HG02623 (cell line): ENCODE results near the gene DPY19L3.
"Not testable (repeated sequence)": the region's sequence is repeated elsewhere in the genome, so short reads cannot be mapped to it uniquely, and the experiment has no call there.

Experiments used
- ATAC-seq: cut with Tn5 transposase; IDR thresholded peaks from one replicate; pipeline ENCODE4 v1.9.1; 2021; ENCODE audit warnings: moderate library complexity; ENCODE audit not compliant: unreplicated experiment

DPY19L3 gene, protein sequence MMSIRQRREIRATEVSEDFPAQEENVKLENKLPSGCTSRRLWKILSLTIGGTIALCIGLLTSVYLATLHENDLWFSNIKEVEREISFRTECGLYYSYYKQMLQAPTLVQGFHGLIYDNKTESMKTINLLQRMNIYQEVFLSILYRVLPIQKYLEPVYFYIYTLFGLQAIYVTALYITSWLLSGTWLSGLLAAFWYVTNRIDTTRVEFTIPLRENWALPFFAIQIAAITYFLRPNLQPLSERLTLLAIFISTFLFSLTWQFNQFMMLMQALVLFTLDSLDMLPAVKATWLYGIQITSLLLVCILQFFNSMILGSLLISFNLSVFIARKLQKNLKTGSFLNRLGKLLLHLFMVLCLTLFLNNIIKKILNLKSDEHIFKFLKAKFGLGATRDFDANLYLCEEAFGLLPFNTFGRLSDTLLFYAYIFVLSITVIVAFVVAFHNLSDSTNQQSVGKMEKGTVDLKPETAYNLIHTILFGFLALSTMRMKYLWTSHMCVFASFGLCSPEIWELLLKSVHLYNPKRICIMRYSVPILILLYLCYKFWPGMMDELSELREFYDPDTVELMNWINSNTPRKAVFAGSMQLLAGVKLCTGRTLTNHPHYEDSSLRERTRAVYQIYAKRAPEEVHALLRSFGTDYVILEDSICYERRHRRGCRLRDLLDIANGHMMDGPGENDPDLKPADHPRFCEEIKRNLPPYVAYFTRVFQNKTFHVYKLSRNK

DNA sequence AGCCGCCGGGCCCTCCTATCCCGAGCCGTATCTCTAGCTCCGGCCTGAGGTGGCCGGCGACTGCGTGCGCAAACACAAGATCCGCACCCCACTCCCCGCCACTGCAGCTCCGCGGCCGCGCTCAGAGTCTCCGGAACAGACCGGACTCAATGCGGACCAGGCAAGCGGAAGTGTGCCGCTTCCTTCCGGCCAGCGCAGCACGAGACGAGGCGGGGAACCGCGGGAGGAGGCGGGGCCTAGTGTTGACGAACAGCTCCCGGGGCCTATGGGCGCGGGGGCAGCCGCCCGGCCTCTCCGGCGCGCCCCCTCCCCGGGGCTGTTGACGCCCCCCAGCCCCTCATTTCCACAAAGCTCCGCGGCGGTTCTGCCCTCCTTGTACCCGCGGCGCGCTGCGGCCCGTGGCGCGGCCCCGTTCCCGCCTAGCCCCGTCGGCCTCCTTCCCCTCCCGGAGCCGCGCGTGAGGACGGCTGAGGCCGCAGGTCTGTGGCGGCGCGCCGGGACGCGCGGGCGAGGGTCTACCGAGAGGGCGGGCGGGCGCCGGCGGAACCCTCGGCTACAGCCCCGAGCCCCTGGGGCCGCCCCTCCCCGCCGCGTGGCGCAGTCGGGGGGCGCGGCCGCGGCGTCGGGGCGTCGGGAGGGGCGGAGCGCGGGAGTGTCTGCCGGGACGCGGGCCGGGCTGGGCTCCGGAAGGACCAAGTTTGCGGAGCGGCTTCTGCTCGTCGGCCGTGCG is at the start of gene DPY19L3:
Gene DPY19L3 (plus strand): TSS at position 340 of the 730 bp plus-strand sequence. CDS start 2,484 bp downstream, outside the sequence.
- ATAC-seq = peak; percentile 94

DNA sequence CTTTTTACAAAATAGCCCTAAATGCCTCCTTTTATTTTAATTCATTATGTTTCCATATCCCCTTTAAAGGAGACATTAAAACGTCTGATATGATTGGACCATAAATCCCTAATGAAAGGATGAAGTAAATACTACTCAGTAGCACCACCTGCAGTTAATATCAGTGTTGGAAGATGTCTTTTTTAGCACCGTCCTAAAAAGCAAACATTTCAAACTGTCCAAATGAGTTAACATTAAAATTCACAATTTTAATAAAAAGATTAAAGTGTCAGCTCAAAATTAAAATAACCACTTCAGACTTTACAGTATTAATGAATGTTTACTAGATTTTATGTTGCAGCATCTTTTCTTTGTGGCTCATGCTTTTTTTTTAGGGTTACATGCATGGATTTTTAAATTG is 47.9 kb upstream of the DPY19L3 start:
- no peak for ATAC-seq

DNA sequence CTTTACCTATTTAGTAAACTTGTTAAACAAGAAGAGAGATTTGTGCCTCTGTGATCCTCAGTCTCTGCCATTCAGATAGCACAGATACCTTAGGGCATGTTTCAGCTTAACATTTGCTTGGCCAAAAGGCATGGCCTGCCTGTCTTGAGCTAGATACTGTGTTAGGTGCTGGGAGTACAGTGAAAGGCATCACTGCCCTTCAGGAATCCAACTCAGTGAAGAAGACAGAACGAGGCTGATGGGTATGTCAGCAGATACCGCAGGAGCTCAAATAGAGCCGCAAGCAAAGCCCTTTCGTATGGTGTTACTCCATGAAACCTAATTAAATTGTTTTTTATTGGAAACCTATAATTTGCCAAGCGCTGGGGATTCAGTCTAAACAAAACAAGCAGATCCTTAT is 47.2 kb upstream of the DPY19L3 start:
- ATAC-seq = no peak

DNA sequence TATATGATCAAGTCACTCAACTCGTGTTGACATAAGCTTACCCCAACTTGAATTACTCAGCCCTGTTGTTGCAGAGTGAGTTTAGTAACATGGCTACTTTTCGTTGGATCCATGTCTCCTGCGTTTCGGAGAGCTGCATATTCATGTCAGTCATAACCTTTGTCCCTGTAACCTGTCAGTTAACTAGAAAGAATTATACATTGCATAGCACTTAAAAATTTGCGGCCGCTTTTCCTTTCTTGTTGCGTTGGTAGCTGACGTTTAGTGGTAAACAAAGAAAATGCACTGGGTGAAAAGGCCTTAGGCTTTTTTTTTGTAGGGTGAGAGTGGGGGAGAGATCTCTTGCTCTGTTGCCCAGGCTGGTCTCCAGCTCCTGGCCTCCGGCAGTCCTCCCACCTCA is 46.0 kb upstream of the DPY19L3 start:
- no peak for ATAC-seq

DNA sequence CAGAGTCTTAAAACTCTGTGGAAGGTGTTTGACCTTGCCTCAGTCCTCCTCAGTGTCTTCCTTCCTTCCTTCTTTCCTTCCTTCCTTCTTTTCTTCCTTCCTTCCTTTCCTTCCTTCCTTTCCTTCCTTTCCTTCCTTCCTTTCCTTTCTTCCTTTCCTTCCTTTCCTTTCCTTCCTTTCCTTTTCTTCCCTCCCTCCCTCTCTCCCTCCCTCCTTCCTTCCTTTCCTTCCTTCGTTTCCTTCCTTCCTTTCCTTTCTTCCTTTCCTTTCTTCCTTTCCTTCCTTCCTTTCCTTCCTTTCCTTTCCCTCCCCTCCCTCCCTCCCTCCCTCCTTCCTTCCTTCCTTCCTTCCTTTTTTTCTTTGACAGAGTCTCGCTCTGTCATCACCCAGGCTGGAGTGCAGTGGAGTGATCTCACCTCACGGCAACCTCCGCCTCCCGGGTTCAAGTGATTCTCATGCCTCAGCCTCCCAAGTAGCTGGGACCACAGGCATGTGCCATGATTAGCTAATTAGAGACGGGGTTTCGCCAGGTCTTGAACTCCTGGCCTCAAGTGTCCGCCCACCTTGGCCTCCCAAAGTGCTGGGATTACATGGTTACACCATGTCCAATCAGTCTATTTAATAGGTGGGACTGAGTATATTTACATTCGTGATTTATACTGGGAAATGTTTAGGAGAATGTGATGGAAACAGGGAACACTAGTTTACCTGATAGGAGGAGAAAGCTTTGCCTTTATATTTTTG is 43.8 kb upstream of the DPY19L3 start:
- no peak for ATAC-seq

DNA sequence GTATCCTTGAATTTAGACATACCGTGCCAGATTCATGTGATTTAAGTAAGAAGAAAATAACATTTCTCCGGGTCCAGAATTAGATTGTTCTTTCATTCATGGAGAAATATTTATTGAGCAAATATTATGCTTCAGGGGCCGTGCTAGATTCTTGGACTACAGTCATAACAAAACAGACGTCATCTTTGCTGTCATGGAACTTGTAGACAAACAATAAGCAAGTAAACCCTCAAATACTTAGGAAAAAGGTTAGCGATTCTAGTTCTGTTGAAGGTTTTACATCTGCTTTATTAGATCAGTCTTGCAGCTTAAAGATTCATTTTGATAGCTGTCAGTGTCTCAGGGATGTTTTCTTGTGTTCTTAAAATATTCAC is 43.3 kb upstream of the DPY19L3 start:
- no peak for ATAC-seq

DNA sequence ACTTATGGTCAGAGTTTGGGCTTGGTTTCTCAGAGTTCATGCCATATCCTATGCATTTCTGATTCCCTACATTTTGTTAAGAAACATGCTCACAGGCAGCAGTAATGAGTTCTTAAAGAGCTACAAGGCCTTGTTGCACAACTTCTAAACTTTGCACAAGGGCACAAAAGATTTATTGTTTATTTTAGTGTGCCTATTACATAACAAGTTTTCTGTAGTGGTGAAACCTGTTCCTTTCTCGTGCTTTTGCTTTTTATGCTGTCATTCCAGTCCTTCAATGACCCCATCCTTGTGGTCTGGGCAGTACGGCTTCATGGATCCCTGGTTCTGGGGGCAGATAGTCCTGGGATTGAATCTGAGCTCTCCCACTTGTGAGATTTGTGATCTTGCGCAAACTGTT is 42.4 kb upstream of the DPY19L3 start:
- no peak for ATAC-seq

DNA sequence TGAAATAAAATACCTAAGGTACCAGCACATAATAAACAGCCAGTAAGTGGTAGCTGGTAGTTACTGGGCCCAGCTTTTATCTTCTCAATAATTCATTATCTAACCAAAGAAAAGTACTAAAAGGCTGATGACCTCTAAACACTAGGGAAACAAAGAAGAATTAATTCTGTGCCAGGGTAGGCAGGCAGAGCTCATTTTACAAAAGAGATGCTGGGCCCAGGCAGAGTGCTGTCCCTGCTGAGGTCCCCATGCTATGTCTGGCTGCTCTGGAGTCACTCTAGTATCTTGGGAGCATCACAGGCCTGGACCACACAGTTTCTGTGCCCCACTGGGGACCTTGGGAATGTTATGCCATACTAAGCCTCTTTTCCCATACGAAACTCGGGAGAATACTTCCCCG is 41.9 kb upstream of the DPY19L3 start:
- no peak for ATAC-seq

DNA sequence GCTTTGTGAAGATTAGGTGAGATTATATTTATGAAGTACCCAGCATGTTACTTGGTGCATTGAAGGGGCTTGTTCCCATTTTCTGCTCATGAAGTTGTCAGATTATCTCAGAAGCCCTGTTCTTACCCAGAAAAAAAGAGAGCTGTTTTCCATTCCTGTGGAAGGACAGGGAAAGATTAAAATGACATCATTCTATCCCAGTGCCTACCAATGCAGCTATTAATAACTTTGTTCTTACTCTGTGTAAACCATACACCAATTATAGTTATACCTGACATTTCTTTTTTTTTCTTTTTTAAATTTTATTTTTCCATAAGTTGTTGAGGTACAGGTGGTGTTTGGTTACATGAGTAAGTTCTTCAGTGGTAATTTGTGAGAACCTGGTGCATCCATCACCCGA is 41.5 kb upstream of the DPY19L3 start:
- ATAC-seq = no peak

DNA sequence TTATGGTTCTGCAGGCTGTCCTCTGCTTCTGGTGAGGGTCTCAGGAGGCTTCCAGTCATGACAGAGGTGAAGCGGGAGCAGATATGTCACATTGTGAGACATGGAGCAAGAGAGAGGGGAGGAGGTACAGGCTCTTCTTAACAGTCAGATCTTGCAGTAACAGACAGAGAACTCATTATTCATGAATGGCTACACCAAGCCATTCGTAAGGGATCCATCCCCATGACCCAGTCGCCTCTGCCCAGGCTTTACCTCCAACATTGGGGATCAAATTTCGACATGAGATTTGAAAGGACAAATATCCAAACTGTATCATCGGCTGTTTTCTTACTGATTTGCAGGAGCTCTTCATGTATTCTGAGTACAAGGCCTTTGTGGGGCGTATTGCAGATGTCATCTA is 38.5 kb upstream of the DPY19L3 start:
- no peak for ATAC-seq

DNA sequence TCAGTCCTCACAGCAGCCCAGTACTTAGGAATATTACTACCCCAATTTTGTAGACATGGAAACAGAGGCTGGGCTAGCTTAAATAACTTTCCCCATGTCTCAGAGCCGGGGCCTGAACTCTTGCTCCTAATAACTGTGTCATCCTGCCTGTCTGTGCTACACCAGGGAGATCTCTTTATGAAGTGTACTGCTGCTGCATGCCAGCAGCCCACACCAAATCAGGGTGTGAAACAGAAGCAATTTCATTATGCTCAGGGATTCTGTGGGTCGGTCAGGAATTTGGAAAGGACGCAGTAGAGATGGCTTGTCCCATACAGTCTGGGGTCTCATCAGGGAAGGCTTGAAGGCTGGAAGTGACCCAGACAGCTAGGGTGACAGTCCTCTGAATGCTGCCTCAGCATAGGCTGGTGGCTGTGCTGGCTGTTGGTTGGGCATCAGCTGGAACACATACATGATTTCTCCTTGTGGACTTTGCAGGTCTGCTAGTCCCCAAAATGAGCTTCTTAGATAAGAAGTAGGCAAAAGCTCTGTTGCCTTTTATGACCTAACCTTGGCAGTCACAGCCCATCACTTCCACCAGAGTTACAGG is 37.5 kb upstream of the DPY19L3 start:
- no peak for ATAC-seq

DNA sequence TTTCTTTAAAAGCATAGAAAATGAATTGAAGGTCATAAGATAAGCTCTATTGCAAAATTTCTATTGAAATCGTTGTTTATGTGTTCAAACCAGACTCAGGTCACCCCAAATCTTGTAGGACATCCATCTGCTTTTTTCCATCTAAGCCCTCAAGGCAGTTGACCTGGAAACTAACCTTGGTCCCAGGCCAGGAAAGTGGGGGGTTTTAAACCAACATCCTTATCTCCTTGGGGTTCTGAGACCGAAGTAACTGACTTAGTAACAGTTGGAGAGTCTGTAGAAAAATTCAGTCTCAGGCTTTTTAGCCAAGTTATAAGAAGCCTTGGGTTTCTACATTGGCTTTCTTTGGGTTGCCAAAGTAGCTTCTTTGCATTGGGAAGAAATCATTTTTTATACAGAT is 36.8 kb upstream of the DPY19L3 start:
- ATAC-seq = no peak

DNA sequence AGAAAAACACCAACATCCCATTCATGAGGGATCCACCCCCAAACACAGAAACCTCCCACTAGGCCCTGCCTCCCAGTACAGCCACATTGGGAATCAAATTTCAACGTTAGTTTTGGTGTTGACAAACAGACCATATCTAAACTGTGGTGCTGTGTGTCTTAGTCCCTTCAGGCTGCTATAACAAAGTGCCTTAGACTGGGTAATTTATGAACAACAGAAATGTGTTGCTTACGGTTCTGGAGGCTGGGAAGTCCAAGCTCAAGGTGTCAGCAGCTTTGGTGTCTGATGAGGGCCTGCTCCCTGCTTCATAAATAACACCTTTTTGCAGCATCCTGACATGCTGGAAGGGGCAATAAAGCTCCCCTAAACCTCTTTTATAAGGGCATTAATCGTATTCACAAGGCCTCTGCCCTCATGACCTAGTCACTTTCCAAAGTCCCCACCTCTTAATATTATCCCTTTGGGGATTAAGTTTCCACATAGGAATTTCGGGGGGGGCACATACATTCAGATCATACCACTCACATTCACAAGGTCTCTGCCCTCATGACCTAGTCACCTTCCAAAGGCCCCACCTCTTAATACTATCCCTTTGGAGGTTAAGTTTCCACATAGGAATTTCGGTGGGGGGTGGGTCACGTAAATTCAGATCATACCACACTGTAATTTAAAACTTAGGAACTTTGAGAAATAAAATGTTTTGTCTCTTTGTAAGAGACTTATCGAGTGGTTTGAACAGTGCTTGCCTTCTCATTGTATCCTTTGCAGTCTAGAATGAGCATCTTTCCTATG is 32.6 kb upstream of the DPY19L3 start:
- no peak for ATAC-seq

DNA sequence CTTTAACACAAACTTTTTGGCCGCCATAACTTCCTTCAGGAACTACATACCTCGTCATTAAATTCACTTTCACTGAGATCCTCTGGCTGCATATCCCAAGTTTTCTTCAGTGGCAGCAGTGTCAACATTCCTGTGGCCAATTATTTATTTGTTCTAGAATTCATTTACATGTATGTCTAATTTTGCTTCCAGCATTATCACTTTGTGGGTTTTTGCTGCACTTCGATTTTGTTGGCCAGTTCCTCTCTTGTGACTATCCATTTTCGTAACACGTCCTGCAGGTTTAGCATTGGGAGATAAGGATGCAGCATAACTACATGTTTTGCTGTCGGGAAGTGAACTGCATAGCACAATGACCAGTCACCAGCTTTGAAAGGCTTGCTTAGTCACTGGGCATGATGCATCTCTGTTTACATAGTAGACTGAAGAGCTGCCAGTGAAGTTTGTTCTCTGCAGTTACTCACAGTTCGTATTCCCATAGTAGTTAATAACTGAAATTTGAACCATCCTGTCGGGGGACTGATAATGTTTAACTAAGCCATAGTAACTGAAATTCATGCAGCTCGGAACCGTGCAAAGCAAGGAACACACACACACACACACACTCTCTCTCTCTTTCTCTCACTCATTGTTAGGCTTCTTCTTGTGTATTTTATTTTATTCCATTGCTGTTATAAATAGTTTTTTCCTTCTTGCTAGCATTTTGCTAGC is 31.8 kb upstream of the DPY19L3 start:
- no peak for ATAC-seq

DNA sequence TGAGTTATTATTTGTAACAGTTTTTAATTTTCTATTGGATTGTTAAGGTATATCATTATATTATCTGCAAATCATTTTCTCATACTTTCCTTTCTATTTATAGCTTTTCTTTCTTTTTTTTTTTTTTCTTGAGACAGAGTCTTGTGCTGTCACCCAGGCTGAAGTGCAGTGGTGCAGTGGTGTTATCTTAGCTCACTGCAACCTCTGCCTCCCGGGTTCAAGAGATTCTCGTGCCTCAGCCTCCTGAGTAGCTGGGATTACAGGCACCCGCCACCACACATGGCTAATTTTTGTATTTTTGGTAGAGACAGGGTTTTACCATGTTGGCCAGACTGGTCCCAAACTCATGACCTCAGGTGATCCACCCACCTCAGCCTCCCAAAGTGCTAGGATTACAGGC is 31.2 kb upstream of the DPY19L3 start:
- ATAC-seq = not testable (repeated sequence)

DNA sequence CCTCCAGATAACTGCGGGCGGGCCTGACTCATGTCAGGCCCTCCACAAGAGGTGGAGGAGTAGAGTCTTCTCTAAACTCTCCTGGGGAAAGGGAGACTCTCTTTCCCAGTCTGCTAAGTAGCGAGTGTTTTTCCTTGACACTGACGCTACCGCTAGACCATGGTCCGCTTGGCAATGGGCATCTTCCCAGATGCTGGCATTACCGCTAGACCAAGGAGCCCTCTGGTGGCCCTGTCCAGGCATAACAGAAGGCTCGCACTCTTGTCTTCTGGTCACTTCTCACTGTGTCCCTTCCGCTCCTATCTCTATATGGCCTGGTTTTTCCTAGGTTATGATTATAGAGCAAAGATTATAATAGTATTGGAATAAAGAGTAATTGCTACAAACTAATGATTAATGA is 28.5 kb upstream of the DPY19L3 start:
- not testable (repeated sequence) for ATAC-seq

DNA sequence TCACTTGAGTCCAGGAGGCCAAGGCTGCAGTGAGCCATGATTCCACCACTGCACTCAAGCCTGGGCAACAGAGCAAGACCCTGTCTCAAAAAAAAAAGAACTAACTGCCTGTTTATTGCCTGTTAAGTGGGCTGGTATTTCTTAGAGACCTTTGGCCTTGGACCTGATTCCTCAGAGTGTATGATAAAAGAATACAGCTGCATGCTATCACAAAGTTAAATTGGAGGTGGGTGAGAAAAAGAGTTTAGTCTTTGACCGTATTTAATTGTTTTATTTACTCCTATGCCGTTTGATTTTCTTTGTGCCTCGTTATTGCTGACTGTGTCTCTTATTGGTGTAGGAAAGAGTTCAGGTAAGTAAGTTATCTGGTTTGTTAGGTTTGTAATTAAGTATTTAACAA is 25.3 kb upstream of the DPY19L3 start:
- ATAC-seq = no peak

DNA sequence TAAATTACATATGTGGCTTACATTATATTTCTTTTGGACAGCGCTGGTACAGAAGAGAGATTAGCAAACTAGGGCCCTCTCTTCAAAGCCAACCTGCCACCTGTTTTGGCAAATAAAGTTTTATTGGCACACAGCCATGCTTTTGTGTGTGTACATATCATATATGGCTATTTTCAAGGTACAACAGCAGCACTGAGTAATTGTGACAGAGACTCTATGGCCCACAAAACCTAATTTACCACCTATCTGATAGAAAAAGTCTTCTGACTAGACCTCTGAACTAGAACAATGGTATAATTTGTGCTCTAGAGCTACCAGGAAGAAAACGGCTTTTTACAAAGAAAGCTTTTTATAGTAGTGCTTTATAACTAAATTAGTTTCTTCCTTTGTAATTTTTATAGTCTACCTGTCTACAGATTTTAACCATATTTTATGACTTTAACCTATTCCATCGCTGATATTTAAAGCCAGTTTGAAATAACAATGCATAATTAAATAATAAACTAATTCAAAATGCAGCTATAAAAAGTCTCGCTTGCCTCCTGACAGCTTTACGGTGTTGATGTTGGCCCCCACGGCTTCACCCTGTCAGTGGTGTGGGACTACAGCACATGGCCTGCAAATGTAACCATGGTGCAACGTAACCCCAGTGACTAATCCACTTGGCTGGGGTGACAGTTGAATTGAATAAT is 17.7 kb upstream of the DPY19L3 start:
- no peak for ATAC-seq

DNA sequence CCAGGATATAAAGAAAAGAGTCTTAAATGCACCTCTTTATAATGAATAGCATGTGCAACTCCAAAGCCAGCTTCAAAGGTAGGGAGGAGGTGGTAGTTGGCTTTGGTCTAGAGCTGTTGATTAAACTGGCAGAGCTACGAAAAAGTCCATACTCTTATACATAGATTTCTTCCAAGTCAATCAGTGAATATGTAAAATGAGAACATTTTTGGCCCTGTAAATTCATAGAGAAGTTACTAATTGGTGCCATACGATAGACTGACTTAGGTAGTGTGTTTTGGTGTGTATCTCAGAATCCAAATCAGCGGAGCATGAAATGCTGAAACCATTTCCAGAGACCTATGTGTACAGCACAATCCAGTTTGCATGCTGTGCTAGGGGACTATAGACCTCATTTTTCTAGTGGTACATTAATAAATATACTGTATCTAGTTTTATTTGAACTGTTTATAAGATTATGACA is 17.1 kb upstream of the DPY19L3 start:
- ATAC-seq = no peak
